GM19099 (cell line): Measurements from ENCODE around the gene BPIFB1.

Experiments used
- POLR2A ChIP-seq: IDR thresholded peaks from 3 replicates; pipeline ENCODE4 v1.6.1; 2011; ENCODE audit warnings: low read depth; ENCODE audit not compliant: insufficient read length; ENCODE audit errors: extremely low read depth

BPIFB1 gene

GRCh38 chr20:33304046-33304445, 21.0 kb downstream of the BPIFB1 start:
- no peak for TF ChIP-seq POLR2A

- no peak for TF ChIP-seq POLR2A
Measured at GRCh38 chr20:33305589-33306057, 22.6 kb downstream of the BPIFB1 start.

DNA sequence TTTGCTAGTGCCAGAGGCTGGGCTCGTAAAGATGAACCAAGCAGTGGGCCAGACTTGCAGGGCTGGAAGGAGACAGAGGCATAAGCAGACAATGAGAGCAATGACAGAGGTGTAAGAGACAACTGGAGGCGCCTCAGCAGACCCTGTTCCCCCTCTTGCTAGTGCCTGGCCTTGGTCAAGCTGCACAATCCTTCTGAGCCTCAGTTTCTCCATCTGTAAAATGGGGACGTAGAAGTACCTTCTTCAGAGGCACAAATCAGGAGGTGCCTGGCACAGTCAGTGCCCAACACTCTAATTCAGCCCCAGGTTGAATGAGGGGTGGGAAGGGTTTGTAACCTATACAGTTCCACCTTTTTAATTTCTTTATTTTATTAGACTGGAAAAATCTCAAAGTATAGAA, 23.2 kb downstream of the BPIFB1 start:
- no peak for TF ChIP-seq POLR2A

DNA sequence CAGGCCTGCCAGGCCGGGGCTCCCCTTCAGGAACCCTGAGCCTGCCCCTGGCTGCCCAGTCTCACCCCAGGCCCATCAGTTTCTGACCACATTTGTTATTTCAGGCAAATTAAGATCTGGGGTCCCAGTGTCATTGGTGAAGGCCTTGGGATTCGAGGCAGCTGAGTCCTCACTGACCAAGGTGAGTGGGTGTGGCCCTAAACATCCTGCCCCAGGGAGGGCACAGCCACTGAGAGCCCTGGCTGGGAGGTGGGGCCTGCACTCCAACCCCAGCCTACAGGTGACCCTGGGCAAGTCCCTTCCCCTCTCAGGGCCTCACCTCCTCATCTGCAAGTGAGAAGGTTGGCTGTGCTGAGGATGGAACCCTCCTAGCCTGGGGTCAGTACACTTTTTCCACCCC, 23.8 kb downstream of the BPIFB1 start:
- TF ChIP-seq POLR2A: no peak

- no peak for TF ChIP-seq POLR2A
Measured at GRCh38 chr20:33308668-33309067, 25.7 kb downstream of the BPIFB1 start.

GRCh38 chr20:33309631-33310030, 26.6 kb downstream of the BPIFB1 start:
- TF ChIP-seq POLR2A: no peak

- TF ChIP-seq POLR2A: no peak
Measured at GRCh38 chr20:33310327-33310899, 27.4 kb downstream of the BPIFB1 start.

- TF ChIP-seq POLR2A: no peak
Measured at GRCh38 chr20:33311011-33311410, 28.0 kb downstream of the BPIFB1 start.

- TF ChIP-seq POLR2A: no peak
Measured at GRCh38 chr20:33311996-33312395, 29.0 kb downstream of the BPIFB1 start.

DNA sequence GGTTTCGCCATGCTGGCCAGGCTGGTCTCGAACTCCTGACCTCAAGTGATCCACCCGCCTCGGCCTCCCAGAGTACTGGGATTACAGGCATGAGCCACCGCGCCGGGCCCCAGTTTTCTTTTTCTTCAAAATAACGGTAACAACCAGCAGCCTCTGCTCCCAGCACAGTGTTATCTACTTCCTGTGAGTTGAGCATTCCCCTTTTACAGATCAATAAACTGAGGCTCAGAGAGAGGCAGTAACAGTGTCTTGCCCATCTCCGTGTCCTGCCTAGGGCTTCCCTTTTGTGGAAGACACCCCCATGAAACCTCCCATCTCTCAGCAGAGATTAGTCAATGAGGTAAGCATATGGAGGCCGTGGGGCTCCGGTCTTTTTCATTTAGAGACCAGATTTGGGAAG, 29.6 kb downstream of the BPIFB1 start:
- no peak for TF ChIP-seq POLR2A

- TF ChIP-seq POLR2A: no peak
Measured at GRCh38 chr20:33313686-33314314, 30.8 kb downstream of the BPIFB1 start.

GRCh38 chr20:33316343-33316742, 33.3 kb downstream of the BPIFB1 start:
- TF ChIP-seq POLR2A: no peak

DNA sequence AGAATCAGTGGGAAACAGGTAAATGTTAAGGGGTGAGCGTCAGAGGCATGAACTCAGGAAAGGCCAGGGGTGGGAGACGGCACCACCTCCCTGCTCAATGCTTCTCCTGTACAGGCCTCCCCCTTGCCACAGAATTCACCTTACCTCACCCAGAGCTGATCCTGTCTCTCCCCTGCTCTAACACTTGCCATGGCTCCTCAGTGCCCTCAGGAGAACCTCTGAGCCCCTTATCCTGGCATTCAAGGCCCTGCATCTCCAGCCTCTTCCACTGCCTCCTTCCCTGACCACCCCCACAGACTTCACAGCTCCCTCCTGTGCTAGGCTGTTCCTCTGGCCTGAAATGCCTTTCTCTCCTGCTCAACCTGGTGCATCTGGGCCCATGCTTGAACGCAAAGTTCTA, 33.9 kb downstream of the BPIFB1 start:
- TF ChIP-seq POLR2A: no peak

- TF ChIP-seq POLR2A: no peak
Measured at GRCh38 chr20:33317424-33318095, 34.5 kb downstream of the BPIFB1 start.

DNA sequence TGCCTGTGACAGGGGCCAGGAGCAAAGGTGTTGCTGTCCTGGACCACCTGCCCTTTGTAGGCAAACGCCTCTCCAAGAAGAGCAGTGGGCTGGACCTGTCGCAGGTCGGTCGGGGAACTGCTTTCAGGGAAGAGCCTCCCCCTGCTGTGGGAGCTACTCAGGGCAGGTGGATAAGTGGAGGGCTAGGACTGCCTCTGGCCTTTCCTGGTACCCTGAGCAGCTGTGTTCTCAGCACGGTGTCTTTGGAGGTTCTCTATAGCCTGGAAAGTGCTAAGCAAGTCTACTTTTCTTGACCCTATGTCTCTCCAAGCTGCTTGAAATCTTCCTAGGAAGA, 35.0 kb downstream of the BPIFB1 start:
- TF ChIP-seq POLR2A: no peak

GRCh38 chr20:33320006-33320405, 37.0 kb downstream of the BPIFB1 start:
- TF ChIP-seq POLR2A: no peak

- no peak for TF ChIP-seq POLR2A
Measured at GRCh38 chr20:33322456-33322855, 39.4 kb downstream of the BPIFB1 start.

GRCh38 chr20:33323236-33323635, 40.2 kb downstream of the BPIFB1 start:
- no peak for TF ChIP-seq POLR2A
